Measurements from ENCODE around the gene ACAD10. TPM values are rescaled to one million over a fixed set of nuclear protein-coding genes. Genes with fewer than 3 reads are reported as not detected.

ACAD10 gene
- total and polyA plus RNA-seq, 4 donors: 10.7 to 34.8 (median 21.2) TPM

Small RNAs within 50 kb of the gene (small RNA-seq; reads per million reads assigned to genes)
- 0.31 reads per million, percentile 30 among the genes with 10 or more reads in this experiment for gene MIR6761

Other genes with a start within 250 kb of the ACAD10 start
- gene ATXN2, start 86.7 kb upstream of the ACAD10 start, total RNA-seq: 10 to 100 TPM; 11.5 to 33.1 TPM
- 10 to 100 TPM; 14.7 to 29.4 TPM for gene ATXN2, start 86.7 kb upstream of the ACAD10 start, polyA plus RNA-seq
- 10 to 100 TPM in 1 of 2 donors, 1 to 10 TPM in 1; 8.3 to 10.1 TPM for gene BRAP, start 97 bp upstream of the ACAD10 start, total RNA-seq
- gene BRAP, start 97 bp upstream of the ACAD10 start, polyA plus RNA-seq: 1 to 10 TPM; 4.8 to 5.1 TPM
- 100 to 1,000 TPM in 1 of 2 donors, 10 to 100 TPM in 1; 93.1 to 333 TPM for gene ALDH2, start 80.9 kb downstream of the ACAD10 start, total RNA-seq
- 100 to 1,000 TPM; 813 to 849 TPM for gene ALDH2, start 80.9 kb downstream of the ACAD10 start, polyA plus RNA-seq
- 10 to 100 TPM; 11.0 to 26.3 TPM for gene MAPKAPK5, start 156.2 kb downstream of the ACAD10 start, total RNA-seq
- gene MAPKAPK5, start 156.2 kb downstream of the ACAD10 start, polyA plus RNA-seq: 10 to 100 TPM; 10.9 to 14.1 TPM

Data from liver (tissue), 5 donors.